Frontal cortex (tissue), 4 donors: ENCODE measurements around the gene MSTN. TPM values are rescaled to one million over a fixed set of nuclear protein-coding genes. Genes with fewer than 3 reads are reported as not detected.
A peak's percentile ranks its signal among the peaks of the same experiment; 100 is the strongest.
"Not testable (repeated sequence)": the region's sequence is repeated elsewhere in the genome, so short reads cannot be mapped to it uniquely, and the experiment has no call there.

Experiments used
- DNase-seq, 2 donors: peaks; one replicate each; pipeline ENCODE4 v3.0.0; 2012; ENCODE audit warnings: low spot score in 2 of 2
- FAIRE-seq: peaks from 2 replicates; lab custom pipeline; 2012; peaks lifted over from hg19 to GRCh38; lab: Jason Lieb, UNC
- total RNA-seq: library from RNA; depleted of rRNA; stranded (reverse); fragments of >200 nt; gene quantifications from one replicate; pipeline ENCODE4 v1.2.3, GENCODE V29; 2014
- donor health status: control.
- donor health status: control.
- donor health status: control.

The MSTN gene
- total RNA-seq, 1 donor from 2014 or later: 0.82 TPM

- DNase-seq: no peak
- FAIRE-seq: no peak
Measured at GRCh38 chr2:190068764-190069163, 6.2 kb upstream of the MSTN start.

DNA sequence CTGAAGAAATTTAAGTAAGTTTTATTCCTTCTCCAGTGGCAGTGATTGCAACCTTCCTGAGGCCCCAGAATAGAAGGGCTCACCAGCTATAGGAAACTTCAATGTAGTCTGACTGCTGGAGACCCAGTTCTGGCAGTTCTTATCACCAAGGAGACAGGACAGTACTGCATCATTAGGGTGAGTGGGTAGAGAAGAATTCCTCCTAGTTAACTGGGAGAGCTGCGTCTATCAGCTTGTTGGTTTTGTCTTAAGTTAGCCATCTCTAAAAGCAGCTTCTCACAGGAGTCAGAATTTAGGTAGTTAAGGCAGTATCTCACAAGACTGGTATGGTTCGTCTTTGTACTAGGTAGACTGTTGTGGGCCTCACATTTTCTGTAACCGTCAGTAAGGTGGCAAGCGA is 3.3 kb upstream of the MSTN start:
- FAIRE-seq: no peak
- DNase-seq: no peak

- DNase-seq: no peak
- no peak for FAIRE-seq
Measured at GRCh38 chr2:190063624-190064023, 1.1 kb upstream of the MSTN start.

DNA sequence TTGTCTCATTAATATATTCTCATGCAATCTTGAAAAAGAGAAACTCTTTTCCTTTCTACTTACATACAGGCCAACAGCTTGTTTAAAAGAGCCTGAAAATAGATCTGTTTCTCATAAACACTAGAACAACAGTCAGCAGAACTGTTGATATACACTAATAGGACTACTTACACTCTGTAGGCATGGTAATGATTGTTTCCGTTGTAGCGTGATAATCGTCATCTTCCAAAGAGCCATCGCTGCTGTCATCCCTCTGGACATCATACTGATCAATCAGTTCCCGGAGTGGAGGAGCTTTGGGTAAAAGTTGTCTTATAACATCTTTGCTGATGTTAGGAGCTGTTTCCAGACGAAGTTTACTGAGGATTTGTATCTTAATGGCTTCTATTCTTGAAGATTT is 476 bp downstream of the MSTN start:
- FAIRE-seq: no peak

GRCh38 chr2:190060626-190061025 is 1.9 kb downstream of the MSTN start:
- no peak for DNase-seq
- no peak for FAIRE-seq

More for the DNA sequence above, 476 bp downstream of the MSTN start:
- DNase-seq: no peak

- DNase-seq: no peak
- no peak for FAIRE-seq
Measured at GRCh38 chr2:190060019-190060418, 2.5 kb downstream of the MSTN start.

DNA sequence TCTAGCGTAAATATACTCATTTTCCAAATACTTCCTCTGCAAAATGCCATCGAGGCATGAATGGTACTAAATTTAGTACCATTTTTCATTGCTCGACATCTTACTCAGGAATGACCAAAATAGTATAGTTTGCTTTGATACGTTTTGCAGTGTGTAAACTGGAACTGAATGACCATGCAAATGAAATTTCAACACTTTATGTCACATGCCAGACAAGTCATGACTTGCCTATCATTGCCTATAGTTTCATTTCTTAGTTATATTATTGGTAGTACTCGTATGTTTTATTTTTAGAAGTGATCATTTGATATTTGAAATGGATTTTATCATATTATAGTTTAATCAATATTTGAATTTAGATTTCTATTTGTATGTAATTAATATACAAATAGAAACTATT is 9.1 kb downstream of the MSTN start:
- no peak for DNase-seq
- FAIRE-seq: peak; percentile 31

- DNase-seq (no peak), FAIRE-seq (no peak)
Measured at GRCh38 chr2:190052307-190052706, 10.2 kb downstream of the MSTN start.

DNA sequence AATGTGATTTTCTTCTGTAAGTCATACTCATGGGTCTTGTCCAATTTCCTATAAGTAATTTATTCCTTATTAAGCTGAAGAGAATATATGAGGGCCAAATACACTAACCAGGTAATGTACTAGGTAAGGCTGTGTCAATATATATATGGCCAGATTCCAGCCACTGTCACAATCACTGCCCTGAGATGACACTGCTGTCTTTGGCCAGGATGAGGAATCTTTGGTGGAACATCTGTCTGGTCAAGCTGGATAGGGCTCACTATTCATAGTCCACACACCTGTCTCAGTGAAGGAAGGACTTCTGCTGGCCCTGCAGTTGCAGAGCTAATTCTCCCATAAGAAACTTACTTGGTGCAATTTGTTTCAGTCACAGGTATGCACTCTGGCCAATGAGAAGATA is 11.3 kb downstream of the MSTN start:
- DNase-seq (no peak), FAIRE-seq (no peak)

GRCh38 chr2:190050001-190050400 is 12.5 kb downstream of the MSTN start:
- DNase-seq: no peak
- no peak for FAIRE-seq

GRCh38 chr2:190044866-190045265 is 17.7 kb downstream of the MSTN start:
- no peak for FAIRE-seq

GRCh38 chr2:190043441-190043840 is 19.1 kb downstream of the MSTN start:
- no peak for DNase-seq
- no peak for FAIRE-seq

More at GRCh38 chr2:190044866-190045265, 17.7 kb downstream of the MSTN start:
- DNase-seq: no peak

DNA sequence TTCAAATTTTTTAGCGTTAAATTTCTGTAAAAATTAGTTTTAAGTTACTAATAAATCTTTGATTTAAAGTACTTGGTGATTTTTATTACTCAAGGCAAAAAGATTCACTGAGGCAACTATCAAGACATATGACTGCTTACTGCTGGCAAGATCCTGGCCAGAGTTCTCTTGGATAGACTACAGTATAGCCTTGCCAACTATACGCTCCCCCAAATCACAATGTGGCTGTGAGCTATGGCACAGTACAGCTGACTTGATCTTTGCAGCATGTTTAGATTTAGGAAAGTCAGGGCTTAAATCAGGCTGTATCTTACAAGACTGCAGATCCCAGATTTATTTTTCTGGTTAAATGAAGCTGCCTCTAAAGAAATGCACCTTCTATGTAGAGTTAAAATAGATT is 26.5 kb downstream of the MSTN start:
- no peak for FAIRE-seq
- DNase-seq: no peak

- FAIRE-seq, DNase-seq: not testable (repeated sequence)
Measured at GRCh38 chr2:190034417-190034816, 28.1 kb downstream of the MSTN start.

GRCh38 chr2:190031969-190032618 is 30.4 kb downstream of the MSTN start:
- DNase-seq (no peak), FAIRE-seq (peak; percentile 75)

DNA sequence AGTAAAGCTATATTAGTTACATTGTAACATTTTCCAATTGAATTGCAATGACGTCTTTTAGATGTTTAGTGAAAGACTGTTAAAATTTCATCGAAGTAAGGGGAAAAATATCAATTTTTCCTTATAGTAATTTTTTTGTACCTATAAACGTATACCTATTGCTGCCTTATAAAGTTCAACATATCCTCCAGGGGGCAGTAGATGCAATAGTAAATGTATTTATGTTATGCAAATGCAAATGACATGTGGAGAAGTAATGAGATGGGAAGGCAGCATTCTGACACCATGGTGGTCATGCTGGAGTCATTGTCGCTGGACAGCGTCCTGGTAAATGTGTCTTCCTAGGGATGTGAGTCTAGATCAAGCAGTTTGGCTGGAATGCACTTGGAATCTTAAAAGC is 38.7 kb downstream of the MSTN start:
- FAIRE-seq: no peak
- no peak for DNase-seq

- FAIRE-seq: no peak
Measured at GRCh38 chr2:190020720-190021119, 41.8 kb downstream of the MSTN start.

GRCh38 chr2:190017837-190018236 is 44.7 kb downstream of the MSTN start:
- no peak for FAIRE-seq
- DNase-seq: no peak

More at GRCh38 chr2:190020720-190021119, 41.8 kb downstream of the MSTN start:
- no peak for DNase-seq

DNA sequence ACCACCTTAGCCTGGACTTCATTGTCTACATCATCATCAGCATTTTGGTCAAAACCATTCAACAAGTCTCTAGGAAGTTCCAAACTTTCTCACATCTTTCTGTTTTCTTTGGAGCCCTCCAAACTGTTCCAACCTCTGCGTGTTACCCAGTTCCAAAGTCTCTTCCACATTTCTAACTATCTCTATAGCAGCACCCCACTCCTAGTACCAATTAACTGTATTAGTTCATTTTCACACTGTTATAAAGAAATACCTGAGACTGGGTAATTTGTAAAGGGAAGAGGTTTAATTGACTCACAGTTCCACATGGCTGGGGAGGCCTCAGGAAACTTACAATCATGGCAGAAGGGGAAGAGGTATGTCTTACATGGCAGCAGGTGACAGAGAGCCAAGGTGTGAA is 46.6 kb downstream of the MSTN start:
- not testable (repeated sequence) for FAIRE-seq

More for the DNA sequence above, 46.6 kb downstream of the MSTN start:
- not testable (repeated sequence) for DNase-seq
